ACC112 (cell line): ENCODE measurements around the gene GRK6.
"Not testable (repeated sequence)": the region's sequence is repeated elsewhere in the genome, so short reads cannot be mapped to it uniquely, and the experiment has no call there.

ENCODE experiments used
- H2AFZ ChIP-seq: fragments of 200-600 bp; sonication (generic); one replicate; pipeline ENCODE4 v1.6.0; 2017; ENCODE audit warnings: antibody characterized with exemption, low read length; ENCODE audit not compliant: unreplicated experiment
- H3K27ac ChIP-seq: fragments of 200-600 bp; sonication (generic); 2 replicates; pipeline ENCODE4 v1.5.1; 2014; ENCODE audit warnings: low read depth, mild to moderate bottlenecking, antibody characterized with exemption, low read length, moderate library complexity
- H3K27me3 ChIP-seq: fragments of 200-600 bp; sonication (generic); 2 replicates; pipeline ENCODE4 v1.6.1; 2014; ENCODE audit warnings: mild to moderate bottlenecking, antibody characterized with exemption, low read length, moderate library complexity, mixed read lengths; ENCODE audit not compliant: insufficient read depth
- H3K36me3 ChIP-seq: fragments of 200-600 bp; sonication (generic); 2 replicates; pipeline ENCODE4 v1.6.1; 2016; ENCODE audit warnings: mild to moderate bottlenecking, antibody characterized with exemption, low read length, moderate library complexity, mixed read lengths; ENCODE audit not compliant: insufficient read depth
- H3K4me1 ChIP-seq: fragments of 200-600 bp; sonication (generic); one replicate; pipeline ENCODE4 v1.6.1; 2016; ENCODE audit warnings: low read length, mixed read lengths; ENCODE audit not compliant: insufficient read depth, unreplicated experiment, control insufficient read depth
- H3K4me3 ChIP-seq: fragments of 200-600 bp; sonication (generic); 2 replicates; pipeline ENCODE4 v1.5.1; 2014; ENCODE audit warnings: mild to moderate bottlenecking, low read depth, low read length
- H3K79me2 ChIP-seq: fragments of 200-600 bp; sonication (generic); one replicate; pipeline ENCODE4 v1.6.0; 2016; ENCODE audit warnings: low read length; ENCODE audit not compliant: control insufficient read depth, unreplicated experiment, insufficient read depth

GRK6 gene

GRCh38 chr5:177483994-177484901 is 57.8 kb downstream of the GRK6 start:
- H3K79me2 ChIP-seq = peaks cover 4% of the 10 kb centered on the region
- H2AFZ ChIP-seq = no peak overlapping the region
- peaks cover 17% of the 10 kb centered on the region for H3K4me1 ChIP-seq
- no peak overlapping the region for H3K4me3 ChIP-seq
- H3K36me3 ChIP-seq = peaks cover 17% of the 10 kb centered on the region
- no peak overlapping the region for H3K27ac ChIP-seq
- no peaks in the 10 kb centered on the region for H3K27me3 ChIP-seq

DNA sequence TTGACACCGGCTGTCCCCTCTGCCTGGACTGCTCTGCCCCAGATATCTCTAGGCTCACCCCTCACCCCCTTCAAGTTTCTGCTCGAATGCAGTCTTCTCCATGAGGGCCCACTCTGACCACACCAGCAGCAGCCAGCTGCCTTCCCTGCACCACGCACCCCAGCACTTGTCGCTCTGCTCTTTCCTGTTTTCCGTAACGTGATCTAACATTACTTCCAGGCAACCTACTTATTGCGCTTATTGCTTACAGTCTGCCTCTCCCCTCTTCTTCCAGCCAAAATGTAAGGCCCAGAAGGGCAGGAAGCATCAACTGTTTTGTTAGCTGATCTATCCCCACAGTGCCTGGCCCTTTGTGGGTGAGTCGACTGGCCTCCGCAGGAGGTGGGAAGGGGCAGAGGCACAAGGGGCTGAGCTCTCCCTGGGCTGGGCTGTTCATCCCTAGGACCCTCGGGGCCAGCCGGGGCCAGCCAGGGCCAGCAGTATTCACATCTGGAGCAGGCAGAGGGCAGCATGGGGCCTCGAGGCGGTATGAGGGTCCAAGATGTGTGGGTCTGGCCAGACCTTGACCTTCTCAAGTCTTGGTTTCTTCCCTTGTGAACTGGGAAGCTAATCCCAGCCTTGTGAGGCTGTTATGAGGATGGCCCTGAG is 58.5 kb downstream of the GRK6 start:
- peaks cover 19% of the 10 kb centered on the region for H3K36me3 ChIP-seq
- H2AFZ ChIP-seq = no peak overlapping the region
- H3K4me1 ChIP-seq = peaks cover 11% of the 10 kb centered on the region
- H3K27me3 ChIP-seq = no peaks in the 10 kb centered on the region
- no peak overlapping the region for H3K27ac ChIP-seq
- H3K79me2 ChIP-seq = peaks cover 4% of the 10 kb centered on the region
- H3K4me3 ChIP-seq = no peak overlapping the region

DNA sequence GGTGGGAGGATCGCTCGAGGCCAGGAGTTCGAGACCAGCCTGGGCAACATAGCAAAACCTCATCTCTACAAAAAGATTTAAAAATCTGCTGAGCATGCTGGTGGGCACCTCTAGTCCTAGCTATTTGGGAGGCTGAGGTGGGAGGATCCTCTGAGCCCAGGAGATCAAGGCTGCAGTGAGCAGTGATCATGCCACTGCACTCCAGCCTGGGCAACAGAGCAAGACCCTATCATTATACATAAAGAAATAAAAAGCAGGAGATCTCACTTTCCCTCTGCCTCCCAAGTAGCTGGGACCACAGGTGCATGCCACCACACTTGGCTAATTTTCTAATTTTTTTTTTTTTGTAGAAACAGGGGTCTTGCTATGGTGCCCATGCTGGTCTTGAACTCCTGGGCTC is 59.3 kb downstream of the GRK6 start:
- H3K79me2 ChIP-seq, H2AFZ ChIP-seq, H3K27me3 ChIP-seq, H3K4me3 ChIP-seq, H3K27ac ChIP-seq: not testable (repeated sequence)
- H3K36me3 ChIP-seq = peaks cover 22% of the 10 kb centered on the region
- H3K4me1 ChIP-seq = peaks cover 12% of the 10 kb centered on the region

DNA sequence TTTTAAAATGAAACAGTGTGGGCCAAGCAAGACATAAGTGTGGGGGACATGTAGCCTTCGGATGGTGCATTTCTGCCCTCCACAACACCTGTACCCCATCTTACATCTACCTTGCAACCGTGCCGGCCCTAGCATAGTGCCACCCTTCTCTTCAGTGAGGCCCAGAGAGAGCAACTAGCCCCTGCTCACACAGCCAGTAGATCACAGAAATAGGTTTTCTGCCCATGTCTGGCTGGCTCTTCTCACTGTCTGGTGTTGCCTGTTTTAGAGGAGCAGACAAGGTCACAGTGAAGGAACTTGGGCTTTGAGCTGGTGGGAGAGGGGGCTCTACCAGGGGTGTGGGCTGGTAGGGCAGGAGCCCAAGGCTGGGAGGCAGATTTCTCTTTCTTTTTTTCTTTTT is 59.8 kb downstream of the GRK6 start:
- H3K27ac ChIP-seq = no peak overlapping the region
- H2AFZ ChIP-seq = no peak overlapping the region
- H3K4me1 ChIP-seq = peaks cover 12% of the 10 kb centered on the region
- peaks cover 27% of the 10 kb centered on the region for H3K36me3 ChIP-seq
- peaks cover 11% of the 10 kb centered on the region for H3K79me2 ChIP-seq
- H3K27me3 ChIP-seq = no peaks in the 10 kb centered on the region
- no peak overlapping the region for H3K4me3 ChIP-seq

GRCh38 chr5:177487144-177487543 is 60.7 kb downstream of the GRK6 start:
- Histone ChIP-seq H2AFZ (no peak overlapping the region), H3K27ac (no peak overlapping the region), H3K79me2 (peaks cover 12% of the 10 kb centered on the region), H3K27me3 (no peaks in the 10 kb centered on the region), H3K36me3 (peaks cover 29% of the 10 kb centered on the region), H3K4me3 (no peak overlapping the region), H3K4me1 (peaks cover 4% of the 10 kb centered on the region)

GRCh38 chr5:177487975-177488374 is 61.5 kb downstream of the GRK6 start:
- peaks cover 32% of the 10 kb centered on the region for H3K36me3 ChIP-seq
- no peak overlapping the region for H3K4me3 ChIP-seq
- no peak overlapping the region for H3K27ac ChIP-seq

GRCh38 chr5:177489119-177489716 is 62.7 kb downstream of the GRK6 start:
- H3K36me3 ChIP-seq = peaks cover 32% of the 10 kb centered on the region
- no peak overlapping the region for H3K27ac ChIP-seq
- H3K79me2 ChIP-seq = peaks cover 33% of the 10 kb centered on the region
- H3K4me3 ChIP-seq = no peak overlapping the region
- H3K27me3 ChIP-seq = no peaks in the 10 kb centered on the region
- H3K4me1 ChIP-seq = peaks cover 19% of the 10 kb centered on the region
- H2AFZ ChIP-seq = no peak overlapping the region

More at GRCh38 chr5:177487975-177488374, 61.5 kb downstream of the GRK6 start:
- no peaks in the 10 kb centered on the region for H3K27me3 ChIP-seq
- peaks cover 21% of the 10 kb centered on the region for H3K79me2 ChIP-seq
- H2AFZ ChIP-seq = no peak overlapping the region
- H3K4me1 ChIP-seq = peaks cover 7% of the 10 kb centered on the region

GRCh38 chr5:177490311-177490991 is 64.0 kb downstream of the GRK6 start:
- Histone ChIP-seq H3K27ac (no peak overlapping the region), H3K79me2 (peaks cover 33% of the 10 kb centered on the region), H3K36me3 (peaks cover 32% of the 10 kb centered on the region)

GRCh38 chr5:177490992-177491391 is 64.5 kb downstream of the GRK6 start:
- Histone ChIP-seq H3K79me2 (peaks cover 37% of the 10 kb centered on the region), H3K4me1 (peaks cover 35% of the 10 kb centered on the region), H3K36me3 (peaks cover 32% of the 10 kb centered on the region), H3K4me3 (no peak overlapping the region), H2AFZ (no peak overlapping the region), H3K27ac (no peak overlapping the region), H3K27me3 (no peaks in the 10 kb centered on the region)

More at GRCh38 chr5:177490311-177490991, 64.0 kb downstream of the GRK6 start:
- Histone ChIP-seq H3K4me3 (no peak overlapping the region), H2AFZ (no peak overlapping the region), H3K4me1 (peaks cover 30% of the 10 kb centered on the region), H3K27me3 (no peaks in the 10 kb centered on the region)

DNA sequence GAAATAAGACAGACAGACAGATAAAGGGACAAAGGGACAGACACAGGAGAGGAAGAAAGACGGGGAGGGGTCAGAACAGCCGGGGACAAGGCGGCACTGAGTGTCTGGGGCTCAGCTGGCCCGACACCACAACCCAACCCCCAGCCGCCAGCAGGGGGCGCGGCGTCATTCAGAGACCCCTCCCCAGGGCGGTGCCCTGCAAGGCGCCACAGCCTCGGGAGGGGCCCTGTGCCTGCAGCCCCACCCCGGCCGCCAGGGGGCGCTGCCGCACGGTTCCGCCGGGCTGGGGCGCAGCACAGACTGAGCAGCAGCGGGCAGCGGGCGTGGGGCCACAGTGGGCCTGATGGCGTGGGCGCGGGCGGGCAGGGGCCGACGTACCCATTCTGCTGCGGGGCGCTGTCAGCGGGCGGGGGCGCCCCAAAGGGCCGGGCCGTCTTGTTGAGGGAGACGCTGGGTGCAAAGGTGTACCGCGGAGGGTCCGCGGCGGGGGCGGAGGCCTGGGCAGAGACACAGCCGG is 65.0 kb downstream of the GRK6 start:
- H3K4me1 ChIP-seq = peaks cover 38% of the 10 kb centered on the region
- H3K27me3 ChIP-seq = no peaks in the 10 kb centered on the region
- peaks cover 41% of the 10 kb centered on the region for H3K79me2 ChIP-seq
- no peak overlapping the region for H3K27ac ChIP-seq
- no peak overlapping the region for H2AFZ ChIP-seq
- peaks cover 29% of the 10 kb centered on the region for H3K36me3 ChIP-seq
- H3K4me3 ChIP-seq = no peak overlapping the region
